ENCODE data around the gene SRSF10.

The SRSF10 gene

GRCh38 chr1:23959461-23960290 lies 20.5 kb downstream of the SRSF10 start, which contains the start of gene PNRC2:
Gene PNRC2 (plus strand): TSS chr1:23959828. CDS start chr1:23961458, 1,630 bp downstream.
- TF ChIP-seq CTCF (conservative IDR thresholded peaks at IDR 0.05): no peak
- peak within 1 kb of the TSS; percentile 98 for H3K27ac ChIP-seq

GRCh38 chr1:23958810-23959460 lies 21.2 kb downstream of the SRSF10 start:
- peak overlapping the region; percentile 98 for H3K27ac ChIP-seq
- TF ChIP-seq CTCF (conservative IDR thresholded peaks at IDR 0.05): peak; percentile 55

GRCh38 chr1:23958040-23958809 lies 21.9 kb downstream of the SRSF10 start:
- H3K27ac ChIP-seq: peak overlapping the region; percentile 98

- TF ChIP-seq CTCF (conservative IDR thresholded peaks at IDR 0.05): no peak
- peak overlapping the region; percentile 98 for H3K27ac ChIP-seq
Observed at GRCh38 chr1:23957096-23957495, 23.0 kb downstream of the SRSF10 start.

- no peak overlapping the region for H3K27ac ChIP-seq
Observed at GRCh38 chr1:23953020-23953419, 27.1 kb downstream of the SRSF10 start.

GRCh38 chr1:23947366-23947765 lies 32.8 kb downstream of the SRSF10 start:
- no peak for TF ChIP-seq CTCF (conservative IDR thresholded peaks at IDR 0.05)

More at GRCh38 chr1:23953020-23953419, 27.1 kb downstream of the SRSF10 start:
- no peak for TF ChIP-seq CTCF (conservative IDR thresholded peaks at IDR 0.05)

GRCh38 chr1:23936481-23937176 lies 43.5 kb downstream of the SRSF10 start:
- no peak for TF ChIP-seq CTCF (conservative IDR thresholded peaks at IDR 0.05)
- H3K27ac ChIP-seq: no peak overlapping the region

More at GRCh38 chr1:23947366-23947765, 32.8 kb downstream of the SRSF10 start:
- no peak overlapping the region for H3K27ac ChIP-seq

All from VCaP (cell line).